Measurements from ENCODE around the gene LLGL2.

LLGL2 gene
- long read RNA-seq, partial matches to known transcripts, result 15 of 28 reads
- long read RNA-seq, other reads (novel, unspliced or antisense), result 13 of 28 reads

GRCh38 chr17:75524970-75525805 lies at the start of gene LLGL2:
TSS of gene LLGL2 (plus strand) at chr17:75525697. CDS start at chr17:75543427, 17,730 bp downstream.
- peak; percentile 42 to 58 for DNase-seq (ENCODE audit: low read depth in 1 of 2, low spot score in 1 of 2)
- Histone ChIP-seq H3K27me3 (ENCODE audit: insufficient read depth, poor library complexity, severe bottlenecking) (peaks cover 4% of the 10 kb centered on the region), H3K27ac (replicated peaks) (no peak within 1 kb of the TSS), H3K4me3 (replicated peaks; ENCODE audit: insufficient read depth, low read length) (peak within 1 kb of the TSS; percentile 58)
- TF ChIP-seq GABPA (IDR thresholded peaks at IDR 0.05; ENCODE audit: low read depth), result no peak
- no peak for TF ChIP-seq CTCF (IDR thresholded peaks at IDR 0.05; ENCODE audit: insufficient read depth, low read length)
- TF ChIP-seq REST (IDR thresholded peaks at IDR 0.05; ENCODE audit: insufficient replicate concordance, low read depth), result no peak
- TF ChIP-seq POLR2AphosphoS5 (IDR thresholded peaks at IDR 0.05; ENCODE audit: low read depth), result no peak
- TF ChIP-seq SPI1 (IDR thresholded peaks at IDR 0.05; ENCODE audit: borderline replicate concordance, low read depth), result no peak

GRCh38 chr17:75475851-75476250 lies 49.6 kb upstream of the LLGL2 start:
- DNase-seq (ENCODE audit: low read depth in 1 of 2, low spot score in 1 of 2), result no peak
- TF ChIP-seq SPI1 (IDR thresholded peaks at IDR 0.05; ENCODE audit: borderline replicate concordance, low read depth), result no peak
- TF ChIP-seq REST (IDR thresholded peaks at IDR 0.05; ENCODE audit: insufficient replicate concordance, low read depth), result no peak
- no peak for TF ChIP-seq CTCF (IDR thresholded peaks at IDR 0.05; ENCODE audit: insufficient read depth, low read length)
- no peak for TF ChIP-seq GABPA (IDR thresholded peaks at IDR 0.05; ENCODE audit: low read depth)
- no peak for TF ChIP-seq POLR2AphosphoS5 (IDR thresholded peaks at IDR 0.05; ENCODE audit: low read depth)
- Histone ChIP-seq H3K27ac (replicated peaks) (no peak overlapping the region), H3K27me3 (ENCODE audit: insufficient read depth, poor library complexity, severe bottlenecking) (no peaks in the 10 kb centered on the region), H3K4me3 (replicated peaks; ENCODE audit: insufficient read depth, low read length) (no peak overlapping the region)

- DNase-seq (ENCODE audit: low read depth in 1 of 2, low spot score in 1 of 2), result no peak
- no peak overlapping the region for H3K4me3 ChIP-seq (replicated peaks; ENCODE audit: insufficient read depth, low read length)
- no peak overlapping the region for H3K27ac ChIP-seq (replicated peaks)
- no peak for TF ChIP-seq REST (IDR thresholded peaks at IDR 0.05; ENCODE audit: insufficient replicate concordance, low read depth)
- no peak for TF ChIP-seq CTCF (IDR thresholded peaks at IDR 0.05; ENCODE audit: insufficient read depth, low read length)
- TF ChIP-seq POLR2AphosphoS5 (IDR thresholded peaks at IDR 0.05; ENCODE audit: low read depth), result no peak
- TF ChIP-seq SPI1 (IDR thresholded peaks at IDR 0.05; ENCODE audit: borderline replicate concordance, low read depth), result no peak
- TF ChIP-seq GABPA (IDR thresholded peaks at IDR 0.05; ENCODE audit: low read depth), result no peak
- no peaks in the 10 kb centered on the region for H3K27me3 ChIP-seq (ENCODE audit: insufficient read depth, poor library complexity, severe bottlenecking)
Measured at GRCh38 chr17:75476271-75476671, 49.2 kb upstream of the LLGL2 start.
